ENCODE measurements around the gene SLC25A41. TPM values are rescaled to one million over a fixed set of nuclear protein-coding genes. Genes with fewer than 3 reads are reported as not detected.

SLC25A41 gene
- total RNA-seq, 2 experiments from 2014 or later, result 0.30 to 0.50 TPM

DNA sequence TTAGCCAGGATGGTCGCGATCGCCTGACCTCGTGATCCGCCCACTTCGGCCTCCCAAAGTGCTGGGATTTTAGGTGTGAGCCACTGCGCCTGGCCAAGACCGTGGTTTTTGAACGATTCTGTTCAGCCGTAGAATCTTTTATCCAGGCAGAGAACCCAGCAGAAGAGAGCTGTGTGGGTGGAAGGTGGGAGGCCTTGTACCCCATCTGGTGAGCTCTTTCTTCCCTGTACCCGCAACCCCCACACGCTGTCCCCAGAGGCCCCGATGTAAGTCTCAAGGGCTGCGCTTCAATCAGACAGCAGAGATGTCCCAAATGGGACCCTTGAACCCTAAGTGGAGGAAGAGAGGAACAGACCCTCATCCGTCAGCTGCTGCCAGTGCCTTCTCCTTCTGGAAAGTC is 22.4 kb upstream of the SLC25A41 start:
- no peak for ATAC-seq (ENCODE audit: poor library complexity)
- Mint-ChIP-seq H3K27me3 (no peaks in the 10 kb centered on the region), H3K36me3 (ENCODE audit: low read depth) (peaks cover 78% of the 10 kb centered on the region), H3K27ac (no peak overlapping the region), H3K9me3 (peaks cover 12% of the 10 kb centered on the region), H3K4me3 (no peak overlapping the region), H3K4me1 (ENCODE audit: low read depth) (peaks cover 17% of the 10 kb centered on the region)
- DNase-seq, result no peak
- Histone ChIP-seq H3K9me3 (ENCODE audit: control insufficient read depth in 1 of 2, insufficient read depth in 1 of 2, low read length in 2 of 2) (peaks cover 9 to 22% of the 10 kb centered on the region in 2 experiments), H3K27ac (ENCODE audit: low read depth in 1 of 2, low read length in 2 of 2) (no peak overlapping the region), H3K27me3 (ENCODE audit: control insufficient read depth in 1 of 2, insufficient read depth in 2 of 2, low read length in 2 of 2) (no peaks in the 10 kb centered on the region), H3K4me1 (ENCODE audit: insufficient read depth, low read length) (peaks cover 20% of the 10 kb centered on the region), H3K36me3 (ENCODE audit: insufficient read depth, low read length) (peaks cover 13% of the 10 kb centered on the region), H3K4me3 (ENCODE audit: low read length) (no peak overlapping the region)
- ChIA-PET CTCF (no interaction called here), POLR2A (no interaction called here)
- intact Hi-C loops (cut with DNase I, micrococcal nuclease), result no loop called here
- no peak for TF ChIP-seq CTCF (IDR thresholded peaks at IDR 0.05)

DNA sequence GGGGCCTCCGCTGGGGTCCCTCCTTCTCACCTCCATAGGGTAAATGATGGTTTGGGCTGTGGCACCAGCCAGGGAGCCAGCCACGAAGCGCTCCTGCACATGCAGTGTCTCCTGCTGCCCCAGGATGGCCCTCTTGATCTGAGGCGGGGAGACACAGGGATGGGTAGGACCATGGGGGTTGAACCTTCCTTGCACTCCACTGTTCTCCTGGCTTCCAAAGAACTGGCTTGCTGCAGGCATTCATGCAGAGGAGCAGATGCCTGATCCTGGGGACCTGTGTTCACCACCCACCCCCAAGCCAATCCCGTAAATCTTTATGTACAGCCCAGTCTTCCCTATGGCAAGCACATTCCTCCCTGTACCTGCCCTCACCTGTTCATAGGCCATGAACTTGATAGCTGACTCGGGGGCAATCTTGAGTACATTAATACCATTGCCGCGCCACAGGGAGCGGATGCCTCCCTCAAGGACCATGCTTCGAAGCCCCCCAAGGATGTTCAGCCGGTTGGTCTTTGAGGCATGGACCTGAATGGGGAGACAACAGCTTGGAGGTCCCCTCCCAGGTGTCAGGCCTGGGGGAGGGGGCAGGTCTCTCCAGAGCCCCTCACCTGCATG is 20.5 kb upstream of the SLC25A41 start:
- H3K36me3 Mint-ChIP-seq (ENCODE audit: low read depth), result peaks cover 69% of the 10 kb centered on the region
- H3K36me3 ChIP-seq (ENCODE audit: insufficient read depth, low read length), result peaks cover 13% of the 10 kb centered on the region
- intact Hi-C loops (cut with DNase I, micrococcal nuclease), result no loop called here
- H3K4me3 Mint-ChIP-seq, result no peak overlapping the region
- H3K4me3 ChIP-seq (ENCODE audit: low read length), result no peak overlapping the region
- ATAC-seq (ENCODE audit: poor library complexity) (no peak), DNase-seq (peak in 1 of 14 experiments; percentile 16)
- peaks cover 8% of the 10 kb centered on the region for H3K4me1 ChIP-seq (ENCODE audit: insufficient read depth, low read length)
- peaks cover 6% of the 10 kb centered on the region for H3K4me1 Mint-ChIP-seq (ENCODE audit: low read depth)
- H3K27ac Mint-ChIP-seq, result no peak overlapping the region
- peaks cover 9 to 22% of the 10 kb centered on the region in 2 experiments for H3K9me3 ChIP-seq (ENCODE audit: control insufficient read depth in 1 of 2, insufficient read depth in 1 of 2, low read length in 2 of 2)
- H3K9me3 Mint-ChIP-seq, result peaks cover 12% of the 10 kb centered on the region
- TF ChIP-seq CTCF (IDR thresholded peaks at IDR 0.05), result no peak
- H3K27me3 ChIP-seq (ENCODE audit: control insufficient read depth in 1 of 2, insufficient read depth in 2 of 2, low read length in 2 of 2), result no peaks in the 10 kb centered on the region
- ChIA-PET POLR2A (interaction anchor here (1.1 kb wide), 1 partner anchor 29 kb away, joined by 3 read pairs; the partner anchor contains the start of gene KHSRP), CTCF (no interaction called here)
- no peaks in the 10 kb centered on the region for H3K27me3 Mint-ChIP-seq
- H3K27ac ChIP-seq (ENCODE audit: low read depth in 1 of 2, low read length in 2 of 2), result no peak overlapping the region

DNA sequence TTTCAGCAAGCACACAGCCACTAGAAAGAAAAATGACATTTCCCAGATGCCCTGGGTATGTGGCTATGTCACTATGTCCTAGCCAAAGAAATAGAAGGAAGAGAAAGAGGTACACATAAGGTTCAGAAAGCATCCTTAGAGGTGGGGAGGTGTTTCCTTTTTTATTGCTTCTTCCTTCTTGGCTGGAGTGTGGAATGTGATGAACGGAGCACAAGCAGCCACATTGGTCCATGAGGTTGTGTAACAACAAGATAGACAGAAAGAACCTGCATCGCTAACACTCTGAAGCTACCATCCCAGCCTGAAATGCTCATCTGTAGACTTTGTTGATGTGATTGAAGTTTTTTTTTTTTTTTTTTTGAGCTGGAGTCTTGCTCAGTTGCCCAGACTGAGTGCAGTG is 19.3 kb upstream of the SLC25A41 start:
- H3K9me3 ChIP-seq (ENCODE audit: control insufficient read depth in 1 of 2, insufficient read depth in 1 of 2, low read length in 2 of 2), result peaks cover 9 to 22% of the 10 kb centered on the region in 2 experiments
- POLR2A ChIA-PET, result no interaction called here
- H3K4me3 Mint-ChIP-seq, result no peak overlapping the region
- H3K27ac ChIP-seq (ENCODE audit: low read depth in 1 of 2, low read length in 2 of 2), result no peak overlapping the region
- CTCF ChIA-PET, result no interaction called here
- no peaks in the 10 kb centered on the region for H3K4me1 Mint-ChIP-seq (ENCODE audit: low read depth)
- TF ChIP-seq CTCF (IDR thresholded peaks at IDR 0.05), result no peak
- peaks cover 59% of the 10 kb centered on the region for H3K36me3 Mint-ChIP-seq (ENCODE audit: low read depth)
- peaks cover 12% of the 10 kb centered on the region for H3K9me3 Mint-ChIP-seq
- peaks cover 13% of the 10 kb centered on the region for H3K36me3 ChIP-seq (ENCODE audit: insufficient read depth, low read length)
- DNase-seq (no peak), ATAC-seq (ENCODE audit: poor library complexity) (no peak)
- no peak overlapping the region for H3K4me3 ChIP-seq (ENCODE audit: low read length)
- intact Hi-C loops (cut with DNase I, micrococcal nuclease), result no loop called here
- no peaks in the 10 kb centered on the region for H3K4me1 ChIP-seq (ENCODE audit: insufficient read depth, low read length)
- no peak overlapping the region for H3K27ac Mint-ChIP-seq
- H3K27me3 Mint-ChIP-seq, result no peaks in the 10 kb centered on the region
- H3K27me3 ChIP-seq (ENCODE audit: control insufficient read depth in 1 of 2, insufficient read depth in 2 of 2, low read length in 2 of 2), result no peaks in the 10 kb centered on the region
